Measurements from ENCODE around the gene TBCE. TPM values are rescaled to one million over a fixed set of nuclear protein-coding genes. Genes with fewer than 3 reads are reported as not detected.
A peak's percentile ranks its signal among the peaks of the same experiment; 100 is the strongest.

The TBCE gene
- total RNA-seq, 4 donors from 2014 or later, result 24.4 to 47.6 (median 29.2) TPM

- no peak overlapping the region for H3K27ac ChIP-seq
- H3K36me3 ChIP-seq, result peaks cover 0 to 4% of the 10 kb centered on the region in 2 donors
- intact Hi-C loops (cut with DNase I; ENCODE audit: low total_unique reads) (no loop called here), in situ Hi-C loops (cut with MboI; ENCODE audit: low sequenced_read_pairs in 4 of 4) (loop anchor here in 1 of 4 donors (25.0 kb wide), 1 partner anchor 296 kb away; no protein-coding TSS in a partner anchor)
- no peak for ATAC-seq
- no peak overlapping the region for H3K4me3 ChIP-seq
- no peaks in the 10 kb centered on the region for H3K9me3 ChIP-seq
- H3K27me3 ChIP-seq, result no peaks in the 10 kb centered on the region
- no peak for TF ChIP-seq CTCF (IDR thresholded peaks at IDR 0.05 in 4 of 5, conservative IDR thresholded peaks at IDR 0.05 in 1 of 5)
- TF ChIP-seq POLR2A (IDR thresholded peaks at IDR 0.05), result no peak
- DNase-seq, result no peak
- H3K4me1 ChIP-seq, result peaks cover 16 to 21% of the 10 kb centered on the region in 2 donors
Measured at GRCh38 chr1:235408503-235408960, 41.3 kb downstream of the TBCE start.

- no peak for DNase-seq
- no peaks in the 10 kb centered on the region for H3K9me3 ChIP-seq
- no peak for ATAC-seq
- no peak for TF ChIP-seq POLR2A (IDR thresholded peaks at IDR 0.05)
- intact Hi-C loops (cut with DNase I; ENCODE audit: low total_unique reads) (no loop called here), in situ Hi-C loops (cut with MboI; ENCODE audit: low sequenced_read_pairs in 4 of 4) (loop anchor here in 1 of 4 donors (25.0 kb wide), 1 partner anchor 297 kb away; no protein-coding TSS in a partner anchor)
- no peaks in the 10 kb centered on the region for H3K27me3 ChIP-seq
- peaks cover 16 to 21% of the 10 kb centered on the region in 2 donors for H3K4me1 ChIP-seq
- no peak overlapping the region for H3K4me3 ChIP-seq
- no peaks in the 10 kb centered on the region for H3K36me3 ChIP-seq
- H3K27ac ChIP-seq, result no peak overlapping the region
Measured at GRCh38 chr1:235409042-235409820, 42.0 kb downstream of the TBCE start.

GRCh38 chr1:235410467-235410866, 43.2 kb downstream of the TBCE start:
- no peak for TF ChIP-seq POLR2A (IDR thresholded peaks at IDR 0.05)
- no peak for TF ChIP-seq CTCF (IDR thresholded peaks at IDR 0.05 in 4 of 5, conservative IDR thresholded peaks at IDR 0.05 in 1 of 5)
- in situ Hi-C loops (cut with MboI; ENCODE audit: low sequenced_read_pairs in 4 of 4), result loop anchor here (10.0 to 25.0 kb wide), 5 partner anchors 86 to 316 kb away; partner anchors contain the start of genes ARID4B (in 1 of the 4) and GGPS1 (in 1 of the 4)

DNA sequence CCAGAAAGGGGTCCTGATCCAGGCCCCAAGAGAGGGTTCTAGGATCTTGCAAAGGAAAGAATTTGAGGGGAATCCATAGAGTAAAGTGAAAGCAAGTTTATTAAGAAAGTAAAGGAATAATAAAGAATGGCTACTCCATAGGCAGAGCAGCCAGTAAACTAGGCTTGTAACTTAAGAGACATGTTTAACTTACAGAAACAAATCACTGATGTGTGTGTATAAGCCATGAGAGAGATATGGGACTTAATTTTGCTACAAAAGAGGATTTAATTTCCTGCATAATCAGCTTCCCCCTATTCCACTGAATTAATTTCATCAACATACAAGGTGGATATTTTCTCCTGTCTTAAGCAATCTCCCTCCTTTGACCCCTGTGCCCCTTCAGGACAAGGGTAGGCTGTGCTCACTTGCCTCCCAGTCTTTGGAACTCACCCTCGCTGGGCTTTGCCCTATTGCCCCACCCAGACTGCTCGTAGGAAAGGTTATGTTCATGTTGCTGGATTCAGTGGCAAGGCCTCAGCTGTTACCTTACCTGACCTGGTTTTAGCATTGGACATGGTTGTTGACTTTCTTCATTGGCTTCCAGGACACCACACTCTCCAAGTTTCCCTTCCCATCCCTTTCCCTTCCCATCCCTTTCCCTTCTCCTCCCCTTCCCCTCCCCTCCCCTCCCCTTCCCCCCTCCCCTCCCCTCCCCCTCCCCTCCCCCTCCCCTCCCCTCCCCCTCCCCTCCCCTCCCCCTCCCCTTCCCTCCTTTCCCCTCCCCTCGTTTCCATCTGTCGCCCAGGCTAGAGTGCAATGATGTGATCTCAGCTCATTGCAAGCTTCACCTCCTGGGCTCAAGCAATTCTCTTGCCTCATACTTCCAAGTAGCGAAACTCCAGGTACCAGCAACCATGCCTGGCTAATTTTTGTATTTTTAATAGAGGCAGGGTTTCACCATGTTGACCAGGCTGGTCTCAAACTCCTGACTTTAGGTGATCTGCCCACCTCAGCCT, 44.6 kb downstream of the TBCE start:
- in situ Hi-C loops (cut with MboI; ENCODE audit: low sequenced_read_pairs in 4 of 4) (loop anchor here (10.0 to 25.0 kb wide), 5 partner anchors 87 to 317 kb away; partner anchors contain the start of genes ARID4B (in 1 of the 4) and GGPS1 (in 1 of the 4)), intact Hi-C loops (cut with DNase I; ENCODE audit: low total_unique reads) (loop anchor here (10.0 kb wide), 1 partner anchor 927 kb away; no protein-coding TSS in a partner anchor)
- Histone ChIP-seq H3K4me1 (peaks cover 16 to 26% of the 10 kb centered on the region in 2 donors), H3K27ac (peak overlapping the region; percentile 9 to 67 (median 35)), H3K4me3 (no peak overlapping the region), H3K27me3 (no peaks in the 10 kb centered on the region), H3K9me3 (no peaks in the 10 kb centered on the region), H3K36me3 (no peaks in the 10 kb centered on the region)
- TF ChIP-seq POLR2A (IDR thresholded peaks at IDR 0.05) (no peak), CTCF (IDR thresholded peaks at IDR 0.05 in 4 of 5, conservative IDR thresholded peaks at IDR 0.05 in 1 of 5) (no peak)
- peak; percentile 83 to 94 for ATAC-seq
- DNase-seq, result peak; percentile 32 to 61

More at GRCh38 chr1:235410467-235410866, 43.2 kb downstream of the TBCE start:
- no peaks in the 10 kb centered on the region for H3K9me3 ChIP-seq
- H3K27ac ChIP-seq, result peak overlapping the region in 1 of 4 donors; percentile 50
- no peaks in the 10 kb centered on the region for H3K36me3 ChIP-seq
- DNase-seq (no peak), ATAC-seq (no peak)
- H3K4me3 ChIP-seq, result no peak overlapping the region
- H3K4me1 ChIP-seq, result peaks cover 16 to 26% of the 10 kb centered on the region in 2 donors
- H3K27me3 ChIP-seq, result no peaks in the 10 kb centered on the region
- intact Hi-C loops (cut with DNase I; ENCODE audit: low total_unique reads), result loop anchor here (10.0 kb wide), 1 partner anchor 926 kb away; no protein-coding TSS in a partner anchor

Data from gastrocnemius medialis (tissue), 4 donors.